HCT116 (cell line): Measurements from ENCODE around the gene FNBP1. TPM values are rescaled to one million over a fixed set of nuclear protein-coding genes. Genes with fewer than 3 reads are reported as not detected.

Experiments
- ATAC-seq: fragments of 200-7000 bp; cut with Tn5 transposase; 2 replicates; pipeline ENCODE4 v1.9.1; 2020; ENCODE audit warnings: mild to moderate bottlenecking, moderate library complexity
- BruUV-seq: library from RNA; stranded (reverse); fragments of 400-500 nt; replicated peaks from 2 replicates; lab custom pipeline; 2021; lab: Mats Ljungman, UMichigan
- CTCF ChIA-PET: fragments of 300-600 bp; sonication (Branson Sonifier 250); formaldehyde crosslinking; loops from one replicate; lab custom pipeline; 2021; ENCODE audit warnings: antibody characterized with exemption; lab: Charles Lee
- POLR2A ChIA-PET: fragments of 300-600, 350-600 bp; sonication (Branson Sonifier 250); formaldehyde crosslinking; loops from one replicate; lab custom pipeline; 2021; ENCODE audit warnings: antibody characterized with exemption; lab: Charles Lee
- RAD21 ChIA-PET, 2 experiments: fragments of 300-600 bp; sonication (Branson Sonifier 250); formaldehyde crosslinking; loops; one replicate each; lab custom pipeline; 2023; ENCODE audit warnings: low total read pairs in 2 of 2; ENCODE audit not compliant: uncharacterized antibody in 2 of 2, unreplicated experiment in 2 of 2, low non-redundant PET in 1 of 2; lab: Charles Lee
- DNase-seq: peaks from one replicate; pipeline ENCODE4 v3.0.0-alpha.2; 2010; ENCODE audit warnings: low read depth, low spot score
- H2AFZ ChIP-seq: fragments of 200-600 bp; shearing (Covaris generic), sonication (generic); 2 replicates; pipeline ENCODE4 v1.6.1; 2017; ENCODE audit warnings: low read depth, mixed run types, mixed read lengths, antibody characterized with exemption, low read length; ENCODE audit not compliant: poor library complexity, severe bottlenecking
- H3K27ac ChIP-seq: 2 replicates; pipeline ENCODE4 v1.5.1; 2012; ENCODE audit warnings: low read depth, low read length
- H3K27me3 ChIP-seq: fragments of 200-600 bp; sonication (generic); 2 replicates; pipeline ENCODE4 v1.6.1; 2016; ENCODE audit warnings: mixed run types, low read length, mixed read lengths; ENCODE audit not compliant: insufficient read depth
- H3K36me3 ChIP-seq, 2 experiments: fragments of 200-500 bp in 1 of 2; fragments of 200-600 bp in 1 of 2; sonication (Bioruptor generic) in 1 of 2; sonication (generic) in 1 of 2; 2 replicates each; pipeline versions ENCODE4 v1.5.1 to v1.6.1; 2014 to 2016; ENCODE audit warnings: low read length in 2 of 2, inconsistent platforms in 1 of 2, mixed read lengths in 1 of 2, mixed run types in 1 of 2; ENCODE audit not compliant: insufficient read depth in 2 of 2, control insufficient read depth in 1 of 2
- H3K4me1 ChIP-seq, 2 experiments: fragments of 200-600 bp in 1 of 2; sonication (generic) in 1 of 2; 2 replicates each; pipeline versions ENCODE4 v1.5.1 to v1.6.1; 2012 to 2017; ENCODE audit warnings: low read length in 2 of 2, inconsistent platforms in 1 of 2, mild to moderate bottlenecking in 1 of 2, mixed read lengths in 1 of 2, mixed run types in 1 of 2, moderate library complexity in 1 of 2; ENCODE audit not compliant: insufficient read depth in 2 of 2, control insufficient read depth in 1 of 2
- H3K4me2 ChIP-seq: fragments of 200-600 bp; sonication (generic); 2 replicates; pipeline ENCODE4 v1.6.1; 2017; ENCODE audit warnings: mixed run types, low read length, mixed read lengths
- H3K4me3 ChIP-seq, 2 experiments: fragments of 200-600 bp in 1 of 2; sonication (generic) in 1 of 2; replicated peaks in 1 of 2; 2 replicates each; pipeline ENCODE4 v1.5.1; 2011 to 2016; ENCODE audit warnings: low read length in 2 of 2, control low read depth in 1 of 2, low read depth in 1 of 2, mild to moderate bottlenecking in 1 of 2, mixed read lengths in 1 of 2, mixed run types in 1 of 2
- H3K79me2 ChIP-seq: fragments of 200-600 bp; sonication (generic); 2 replicates; pipeline ENCODE4 v1.6.1; 2017; ENCODE audit warnings: mild to moderate bottlenecking, mixed run types, low read length, moderate library complexity, mixed read lengths; ENCODE audit not compliant: insufficient read depth
- H3K9ac ChIP-seq: fragments of 200-600 bp; sonication (generic); 2 replicates; pipeline ENCODE4 v1.6.1; 2016; ENCODE audit warnings: low read length, mixed read lengths
- H3K9me2 ChIP-seq: fragments of 200-600 bp; sonication (generic), shearing (Covaris generic); 2 replicates; pipeline ENCODE4 v1.6.1; 2017; ENCODE audit warnings: mixed run types, mild to moderate bottlenecking, moderate library complexity; ENCODE audit not compliant: insufficient read depth
- H3K9me3 ChIP-seq, 2 experiments: fragments of 200-500 bp in 1 of 2; fragments of 200-600 bp in 1 of 2; sonication (Bioruptor generic) in 1 of 2; sonication (generic) in 1 of 2; 2 replicates each; pipeline ENCODE4 v1.6.1; 2014 to 2017; ENCODE audit warnings: low read length in 2 of 2, mixed read lengths in 2 of 2, inconsistent platforms in 1 of 2, low read depth in 1 of 2, mild to moderate bottlenecking in 1 of 2, mixed run types in 1 of 2, moderate library complexity in 1 of 2; ENCODE audit not compliant: control insufficient read depth in 1 of 2, insufficient read depth in 1 of 2
- H4K20me1 ChIP-seq: fragments of 200-600 bp; sonication (generic), shearing (Covaris generic); 2 replicates; pipeline ENCODE4 v1.6.1; 2017; ENCODE audit warnings: mixed run types, mild to moderate bottlenecking, moderate library complexity; ENCODE audit not compliant: insufficient read depth
- EZH2 ChIP-seq: fragments of 200-600 bp; sonication (generic); IDR thresholded peaks from 2 replicates; pipeline ENCODE4 v1.6.1; 2017; ENCODE audit warnings: antibody characterized with exemption, mixed run types
- FOSL1 ChIP-seq: IDR thresholded peaks from 2 replicates; pipeline ENCODE4 v1.6.1; 2012; ENCODE audit warnings: low read depth
- JUND ChIP-seq: IDR thresholded peaks from 2 replicates; pipeline ENCODE4 v1.6.1; 2012
- POLR2A ChIP-seq: IDR thresholded peaks from 2 replicates; pipeline ENCODE4 v1.7.0; 2011; ENCODE audit warnings: borderline replicate concordance; ENCODE audit not compliant: insufficient read depth, insufficient read length; ENCODE audit errors: extremely low read depth
- ZFX ChIP-seq: fragments of 450-650 bp; IDR thresholded peaks from 2 replicates; pipeline ENCODE4 v1.6.1; 2017
- intact Hi-C: fragments of 100-400 bp; cut with micrococcal nuclease; formaldehyde crosslinking; loops from 2 replicates; pipeline ENCODE4 v1.10.0; 2022
- total RNA-seq: library from RNA; stranded (reverse); gene quantifications from one replicate; pipeline ENCODE4 v1.2.1, GENCODE V29; 2021; ENCODE audit not compliant: unreplicated experiment
- TF ChIP-seq, protein P1 (sequence below): IDR thresholded peaks from 2 replicates; pipeline ENCODE4 v1.6.1; 2012
- TF ChIP-seq, protein P2 (sequence below): IDR thresholded peaks from 2 replicates; pipeline ENCODE4 v1.6.1; 2011; ENCODE audit warnings: mild to moderate bottlenecking, low read length, moderate library complexity; ENCODE audit not compliant: insufficient replicate concordance; ENCODE audit errors: extremely low read depth

The FNBP1 gene
- total RNA-seq, 1 experiment from 2014 or later = 25.0 TPM

DNA sequence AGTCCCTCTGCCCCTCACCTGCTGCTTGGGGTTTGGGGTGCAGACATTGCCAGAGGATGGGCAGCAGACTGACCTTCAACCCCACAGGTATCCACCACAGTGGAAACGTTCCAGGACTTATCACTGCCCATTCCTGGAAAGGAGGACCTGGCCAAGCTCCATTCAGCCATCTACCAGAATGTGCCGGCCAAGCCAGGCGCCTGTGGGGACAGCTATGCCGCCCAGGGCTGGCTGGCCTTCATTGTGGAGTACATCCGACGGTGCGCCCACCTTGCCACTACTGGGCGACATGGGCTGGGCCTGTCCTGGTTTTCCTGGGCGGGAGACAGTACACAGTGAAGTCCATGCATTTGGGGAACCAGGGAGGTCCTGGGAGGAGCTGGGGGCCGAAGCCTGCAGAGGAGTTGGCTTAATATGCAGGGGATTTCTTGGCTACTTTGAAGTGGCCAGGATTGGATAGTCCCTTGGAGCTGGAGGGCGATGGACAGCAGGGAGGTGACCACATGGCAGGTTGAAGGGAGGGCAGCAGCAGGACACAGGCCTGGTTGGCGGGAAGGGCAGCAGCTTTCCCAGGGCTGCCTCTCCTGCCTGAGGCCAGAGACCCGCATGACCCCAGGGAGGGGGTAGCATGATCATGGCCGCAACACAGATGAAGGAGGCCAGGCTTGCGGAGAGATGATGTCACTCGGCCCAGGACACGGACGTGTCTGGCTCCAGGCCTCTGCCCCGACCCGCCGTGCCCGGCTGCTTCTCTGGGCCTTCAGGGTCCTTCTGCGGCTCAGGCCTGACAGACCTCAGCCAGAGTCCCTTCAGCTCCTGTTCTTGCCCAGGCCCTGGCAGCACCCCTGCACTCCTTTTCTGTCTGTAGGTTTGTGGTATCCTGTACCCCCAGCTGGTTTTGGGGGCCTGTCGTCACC is 173.1 kb downstream of the FNBP1 start:
- ChIA-PET CTCF (no interaction called here), RAD21 (no interaction called here), POLR2A (no interaction called here)
- no peaks in the 10 kb centered on the region for H3K79me2 ChIP-seq
- H2AFZ ChIP-seq = no peak overlapping the region
- no peaks in the 10 kb centered on the region for H3K27me3 ChIP-seq
- H3K4me3 ChIP-seq = no peak overlapping the region
- no peak overlapping the region for H3K9ac ChIP-seq
- no peaks in the 10 kb centered on the region for H3K9me3 ChIP-seq
- H3K27ac ChIP-seq = no peak overlapping the region
- no peaks in the 10 kb centered on the region for H3K9me2 ChIP-seq
- H3K4me2 ChIP-seq = no peak overlapping the region
- DNase-seq (no peak), ATAC-seq (no peak)
- H4K20me1 ChIP-seq = no peaks in the 10 kb centered on the region
- no peaks in the 10 kb centered on the region for H3K36me3 ChIP-seq
- no peak for TF ChIP-seq EZH2
- TF ChIP-seq ZFX = no peak
- TF ChIP-seq, protein P1, sequence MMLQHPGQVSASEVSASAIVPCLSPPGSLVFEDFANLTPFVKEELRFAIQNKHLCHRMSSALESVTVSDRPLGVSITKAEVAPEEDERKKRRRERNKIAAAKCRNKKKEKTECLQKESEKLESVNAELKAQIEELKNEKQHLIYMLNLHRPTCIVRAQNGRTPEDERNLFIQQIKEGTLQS = no peak
- no peak for TF ChIP-seq JUND
- no peak for TF ChIP-seq POLR2A
- no peak for TF ChIP-seq FOSL1
- TF ChIP-seq, protein P2, sequence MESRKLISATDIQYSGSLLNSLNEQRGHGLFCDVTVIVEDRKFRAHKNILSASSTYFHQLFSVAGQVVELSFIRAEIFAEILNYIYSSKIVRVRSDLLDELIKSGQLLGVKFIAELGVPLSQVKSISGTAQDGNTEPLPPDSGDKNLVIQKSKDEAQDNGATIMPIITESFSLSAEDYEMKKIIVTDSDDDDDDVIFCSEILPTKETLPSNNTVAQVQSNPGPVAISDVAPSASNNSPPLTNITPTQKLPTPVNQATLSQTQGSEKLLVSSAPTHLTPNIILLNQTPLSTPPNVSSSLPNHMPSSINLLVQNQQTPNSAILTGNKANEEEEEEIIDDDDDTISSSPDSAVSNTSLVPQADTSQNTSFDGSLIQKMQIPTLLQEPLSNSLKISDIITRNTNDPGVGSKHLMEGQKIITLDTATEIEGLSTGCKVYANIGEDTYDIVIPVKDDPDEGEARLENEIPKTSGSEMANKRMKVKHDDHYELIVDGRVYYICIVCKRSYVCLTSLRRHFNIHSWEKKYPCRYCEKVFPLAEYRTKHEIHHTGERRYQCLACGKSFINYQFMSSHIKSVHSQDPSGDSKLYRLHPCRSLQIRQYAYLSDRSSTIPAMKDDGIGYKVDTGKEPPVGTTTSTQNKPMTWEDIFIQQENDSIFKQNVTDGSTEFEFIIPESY = no peak
- no TSS peak for BruUV-seq
- intact Hi-C loops = no loop called here
- no peaks in the 10 kb centered on the region for H3K4me1 ChIP-seq
